Measurements from ENCODE around the gene CIAO3. TPM values are rescaled to one million over a fixed set of nuclear protein-coding genes. Genes with fewer than 3 reads are reported as not detected.

Gene CIAO3
- total RNA-seq, 1 experiment from 2014 or later: 50.9 TPM

DNA sequence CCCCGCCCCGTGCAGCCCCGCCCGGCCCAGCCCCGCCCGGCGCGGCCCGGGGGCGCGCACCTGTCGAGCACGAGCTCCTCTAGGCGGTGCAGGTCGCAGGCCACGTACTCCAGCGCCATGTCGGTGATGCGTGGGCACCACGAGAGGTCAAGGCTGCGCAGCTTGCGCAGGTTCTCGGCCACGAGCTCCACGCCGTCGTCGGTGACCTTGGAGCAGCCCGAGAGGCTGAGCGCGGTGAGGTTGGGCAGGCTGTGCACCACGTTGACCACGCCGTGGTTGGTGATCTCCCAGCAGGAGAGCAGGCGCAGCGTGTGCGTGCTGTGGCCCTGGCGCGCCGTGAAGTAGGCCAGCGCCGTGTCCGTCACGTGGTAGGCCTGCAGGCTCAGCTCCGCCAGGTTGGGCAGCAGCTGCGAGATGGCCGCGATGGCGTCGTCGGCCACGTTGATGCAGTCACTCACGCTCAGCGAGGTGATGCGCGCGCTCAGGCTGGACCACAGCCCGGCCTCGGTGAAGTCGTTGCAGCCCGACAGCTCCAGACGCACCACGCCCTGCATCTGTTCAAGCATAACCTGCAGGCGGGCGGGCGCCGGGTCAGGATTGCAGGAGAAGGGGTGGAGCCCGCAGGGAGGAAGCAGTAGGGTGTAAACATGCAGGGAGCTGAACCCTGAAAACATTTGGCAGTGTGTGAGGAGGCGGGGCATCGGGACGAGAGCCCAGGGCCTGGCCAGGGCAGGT, 45.3 kb downstream of the CIAO3 start (continued):
- no peak for TF ChIP-seq AR (CRISPR knock-in tag; IDR thresholded peaks at IDR 0.05)
- no peak for TF ChIP-seq JAZF1 (CRISPR knock-in tag; IDR thresholded peaks at IDR 0.05)
- TF ChIP-seq ATF1 (CRISPR knock-in tag; IDR thresholded peaks at IDR 0.05): no peak
- TF ChIP-seq ZNF512 (CRISPR knock-in tag; IDR thresholded peaks at IDR 0.05; ENCODE audit: borderline replicate concordance): no peak
- TF ChIP-seq ETV6 (CRISPR knock-in tag; IDR thresholded peaks at IDR 0.05): peak; percentile 53; the same call in 1 of the 2 replicates
- no peak for TF ChIP-seq NFYB (CRISPR knock-in tag; conservative IDR thresholded peaks at IDR 0.05; ENCODE audit: low read depth)
- TF ChIP-seq, protein P1, sequence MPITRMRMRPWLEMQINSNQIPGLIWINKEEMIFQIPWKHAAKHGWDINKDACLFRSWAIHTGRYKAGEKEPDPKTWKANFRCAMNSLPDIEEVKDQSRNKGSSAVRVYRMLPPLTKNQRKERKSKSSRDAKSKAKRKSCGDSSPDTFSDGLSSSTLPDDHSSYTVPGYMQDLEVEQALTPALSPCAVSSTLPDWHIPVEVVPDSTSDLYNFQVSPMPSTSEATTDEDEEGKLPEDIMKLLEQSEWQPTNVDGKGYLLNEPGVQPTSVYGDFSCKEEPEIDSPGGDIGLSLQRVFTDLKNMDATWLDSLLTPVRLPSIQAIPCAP (CRISPR knock-in tag; IDR thresholded peaks at IDR 0.05): no peak; the same call in 1 of the 2 replicates
- TF ChIP-seq IRF2 (CRISPR knock-in tag; IDR thresholded peaks at IDR 0.05; ENCODE audit: borderline replicate concordance, low read depth): no peak
- TF ChIP-seq, protein P2, sequence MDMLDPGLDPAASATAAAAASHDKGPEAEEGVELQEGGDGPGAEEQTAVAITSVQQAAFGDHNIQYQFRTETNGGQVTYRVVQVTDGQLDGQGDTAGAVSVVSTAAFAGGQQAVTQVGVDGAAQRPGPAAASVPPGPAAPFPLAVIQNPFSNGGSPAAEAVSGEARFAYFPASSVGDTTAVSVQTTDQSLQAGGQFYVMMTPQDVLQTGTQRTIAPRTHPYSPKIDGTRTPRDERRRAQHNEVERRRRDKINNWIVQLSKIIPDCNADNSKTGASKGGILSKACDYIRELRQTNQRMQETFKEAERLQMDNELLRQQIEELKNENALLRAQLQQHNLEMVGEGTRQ (CRISPR knock-in tag; IDR thresholded peaks at IDR 0.05): peak; percentile 86
- peak; percentile 86 for TF ChIP-seq MYBL2 (CRISPR knock-in tag; IDR thresholded peaks at IDR 0.05)
- TF ChIP-seq HMGA2 (CRISPR knock-in tag; IDR thresholded peaks at IDR 0.05): no peak
- TF ChIP-seq, protein P3, sequence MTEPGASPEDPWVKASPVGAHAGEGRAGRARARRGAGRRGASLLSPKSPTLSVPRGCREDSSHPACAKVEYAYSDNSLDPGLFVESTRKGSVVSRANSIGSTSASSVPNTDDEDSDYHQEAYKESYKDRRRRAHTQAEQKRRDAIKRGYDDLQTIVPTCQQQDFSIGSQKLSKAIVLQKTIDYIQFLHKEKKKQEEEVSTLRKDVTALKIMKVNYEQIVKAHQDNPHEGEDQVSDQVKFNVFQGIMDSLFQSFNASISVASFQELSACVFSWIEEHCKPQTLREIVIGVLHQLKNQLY (CRISPR knock-in tag; IDR thresholded peaks at IDR 0.05): no peak
- TF ChIP-seq ZNF121 (CRISPR knock-in tag; IDR thresholded peaks at IDR 0.05): no peak
- TF ChIP-seq HMGXB4 (CRISPR knock-in tag; IDR thresholded peaks at IDR 0.05): no peak
- TF ChIP-seq NFE2L1 (CRISPR knock-in tag; IDR thresholded peaks at IDR 0.05): peak; percentile 84
- TF ChIP-seq ZNF219 (CRISPR knock-in tag; IDR thresholded peaks at IDR 0.05; ENCODE audit: borderline replicate concordance): no peak
- no peak for TF ChIP-seq ELF4 (CRISPR knock-in tag; IDR thresholded peaks at IDR 0.05; ENCODE audit: low read depth)
- TF ChIP-seq NR2C2 (CRISPR knock-in tag; IDR thresholded peaks at IDR 0.05): no peak
- no peak for TF ChIP-seq E2F5 (CRISPR knock-in tag; IDR thresholded peaks at IDR 0.05)
- TF ChIP-seq, protein P4, sequence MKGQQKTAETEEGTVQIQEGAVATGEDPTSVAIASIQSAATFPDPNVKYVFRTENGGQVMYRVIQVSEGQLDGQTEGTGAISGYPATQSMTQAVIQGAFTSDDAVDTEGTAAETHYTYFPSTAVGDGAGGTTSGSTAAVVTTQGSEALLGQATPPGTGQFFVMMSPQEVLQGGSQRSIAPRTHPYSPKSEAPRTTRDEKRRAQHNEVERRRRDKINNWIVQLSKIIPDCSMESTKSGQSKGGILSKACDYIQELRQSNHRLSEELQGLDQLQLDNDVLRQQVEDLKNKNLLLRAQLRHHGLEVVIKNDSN (CRISPR knock-in tag; IDR thresholded peaks at IDR 0.05): peak; percentile 68
- TF ChIP-seq, protein P5, sequence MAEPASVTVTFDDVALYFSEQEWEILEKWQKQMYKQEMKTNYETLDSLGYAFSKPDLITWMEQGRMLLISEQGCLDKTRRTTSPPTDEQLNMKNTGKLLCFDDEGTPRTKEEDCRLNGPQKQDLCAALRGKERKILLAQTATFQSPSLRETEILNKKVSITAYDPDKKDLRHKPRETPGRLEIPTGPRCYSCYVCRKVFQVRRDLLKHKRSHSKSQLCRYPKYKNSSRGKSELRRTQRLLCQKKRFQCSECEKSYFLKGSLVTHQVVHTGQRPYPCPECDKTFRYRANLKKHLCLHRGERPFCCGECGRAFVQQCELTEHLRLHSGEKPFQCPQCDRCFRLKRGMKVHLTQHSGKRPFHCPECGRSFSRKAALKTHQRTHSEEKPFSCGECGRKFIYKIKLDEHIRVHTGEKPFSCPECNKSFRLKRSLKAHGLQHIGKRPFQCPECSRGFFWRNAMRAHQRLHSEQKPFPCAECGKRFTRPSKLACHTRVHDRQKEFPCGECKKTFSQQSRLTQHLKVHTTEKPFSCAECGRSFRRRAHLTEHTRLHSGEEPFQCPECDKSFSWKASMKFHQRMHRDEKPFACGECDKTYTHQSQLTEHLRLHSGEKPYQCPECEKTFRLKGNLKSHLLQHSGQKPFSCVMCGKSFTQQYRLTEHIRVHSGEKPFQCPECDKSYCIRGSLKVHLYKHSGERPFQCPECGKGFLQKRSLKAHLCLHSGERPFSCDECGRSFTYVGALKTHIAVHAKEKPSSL (CRISPR knock-in tag; conservative IDR thresholded peaks at IDR 0.05): no peak
- TF ChIP-seq ZNF317 (CRISPR knock-in tag; IDR thresholded peaks at IDR 0.05; ENCODE audit: borderline replicate concordance, low read depth): no peak
- no peak for TF ChIP-seq ZNF671 (CRISPR knock-in tag; IDR thresholded peaks at IDR 0.05)
- TF ChIP-seq RORB (CRISPR knock-in tag; IDR thresholded peaks at IDR 0.05): no peak
- TF ChIP-seq NR1H2 (CRISPR knock-in tag; IDR thresholded peaks at IDR 0.05): no peak
- TF ChIP-seq ESRRA (CRISPR knock-in tag; IDR thresholded peaks at IDR 0.05; ENCODE audit: borderline replicate concordance): peak; percentile 71; the same call in 1 of the 2 replicates
- no peak for TF ChIP-seq ZNF138 (CRISPR knock-in tag; conservative IDR thresholded peaks at IDR 0.05)
